Activated T-cell treated with anti-CD3 and anti-CD28 coated beads for 48 hours (primary cell): ENCODE measurements around the gene TMSB10.
"Not testable (repeated sequence)": the region's sequence is repeated elsewhere in the genome, so short reads cannot be mapped to it uniquely, and the experiment has no call there.

Source experiments
- DNase-seq: peaks from one replicate; pipeline ENCODE4 v3.0.0-alpha.2; 2020; ENCODE audit warnings: low read depth

Gene TMSB10

GRCh38 chr2:84905181-84906107 lies at the start of gene TMSB10:
TSS of gene TMSB10 (plus strand) at chr2:84905656.
- DNase-seq, result peak; percentile 85

DNA sequence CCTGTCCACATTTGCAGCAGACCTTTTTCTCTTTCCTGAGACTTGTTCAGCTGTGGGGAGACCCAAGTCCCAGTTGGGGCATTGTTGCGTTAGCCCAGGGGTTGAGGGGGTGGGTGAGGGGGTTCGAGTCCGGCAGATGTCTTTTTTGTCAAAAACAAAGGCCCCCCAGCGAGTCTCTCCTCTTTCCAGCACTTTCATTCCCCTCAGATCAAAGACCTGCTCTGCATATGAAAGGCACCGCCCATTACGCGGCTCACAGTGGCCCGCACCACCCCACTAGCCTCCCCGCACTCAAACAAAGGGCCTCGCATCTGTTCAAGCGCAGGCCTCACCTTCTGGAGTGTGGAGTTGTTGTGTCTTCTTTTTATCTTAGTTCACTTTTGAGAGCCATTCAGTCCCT lies 49.7 kb upstream of the TMSB10 start:
- no peak for DNase-seq

DNA sequence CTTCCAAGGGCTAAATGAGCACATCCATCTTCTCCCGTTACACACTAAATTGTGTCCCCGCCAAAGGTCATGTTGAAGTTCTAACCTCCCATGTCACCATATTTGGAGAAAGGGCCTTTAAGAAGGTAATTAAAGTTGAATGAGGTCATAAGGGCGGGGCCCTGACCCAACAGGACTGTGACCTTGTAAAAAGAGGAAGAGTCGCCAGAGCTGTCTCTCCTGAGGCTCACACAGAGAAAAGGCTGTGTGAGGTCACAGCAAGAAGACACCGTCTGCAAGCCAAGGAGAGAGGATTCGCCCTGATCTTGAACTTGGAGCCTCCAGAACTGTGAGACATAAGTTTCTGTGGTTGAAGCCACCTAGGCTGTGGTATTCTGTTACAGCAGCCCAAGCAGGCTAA lies 48.7 kb upstream of the TMSB10 start:
- no peak for DNase-seq

DNA sequence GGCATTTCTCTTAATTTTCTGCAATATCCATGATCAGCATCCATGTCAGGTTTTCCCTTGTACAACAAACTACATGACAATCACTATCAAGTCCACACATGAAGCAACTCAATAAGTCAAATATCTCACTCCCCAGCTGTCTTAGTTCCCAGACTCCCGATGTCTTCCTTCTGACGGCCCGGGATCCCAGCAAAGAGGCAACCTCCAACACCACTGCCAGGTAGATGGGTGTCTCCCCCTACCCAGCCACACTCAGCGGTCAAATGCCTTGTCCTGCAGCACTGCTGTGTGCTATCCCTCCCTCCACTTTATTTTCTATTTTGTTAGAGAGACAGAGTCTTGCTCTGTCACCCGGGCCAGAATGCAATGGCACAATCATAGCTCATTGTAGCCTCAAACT lies 47.9 kb upstream of the TMSB10 start:
- DNase-seq, result no peak

GRCh38 chr2:84858123-84858522 lies 47.3 kb upstream of the TMSB10 start:
- DNase-seq, result no peak

GRCh38 chr2:84858937-84859336 lies 46.5 kb upstream of the TMSB10 start:
- DNase-seq, result no peak

- no peak for DNase-seq
These were observed 43.9 kb upstream of the TMSB10 start for GRCh38 chr2:84861539-84861938.

GRCh38 chr2:84862006-84862405 lies 43.5 kb upstream of the TMSB10 start:
- DNase-seq, result no peak

DNA sequence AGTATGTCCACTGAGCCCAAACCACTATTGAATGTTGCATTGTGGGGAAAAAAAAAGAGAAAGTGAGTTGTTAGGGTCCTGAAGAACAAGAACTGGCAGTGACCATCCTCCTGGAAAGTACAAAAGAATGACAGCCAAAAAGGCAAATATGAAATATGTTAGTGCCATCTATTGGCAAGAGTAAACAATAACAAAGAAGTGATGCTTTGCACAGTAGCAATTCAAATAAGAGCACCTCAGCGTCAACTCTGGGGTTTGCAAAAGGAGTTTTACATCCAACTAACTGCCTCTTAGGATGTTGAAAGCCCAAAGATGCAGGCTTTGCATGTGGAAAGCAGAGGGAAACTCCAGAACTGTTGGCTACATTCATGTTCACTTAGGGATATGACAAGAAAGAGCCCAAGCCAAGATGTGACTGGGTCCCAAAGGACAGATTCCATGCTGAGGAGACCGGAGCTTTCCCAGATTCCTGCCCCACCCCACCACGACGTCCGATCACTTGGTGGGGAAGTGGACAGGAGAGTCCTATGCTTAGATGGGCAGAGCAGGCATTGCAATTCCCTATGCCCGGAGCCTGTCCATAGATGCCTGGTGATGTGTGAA lies 40.2 kb upstream of the TMSB10 start:
- no peak for DNase-seq

DNA sequence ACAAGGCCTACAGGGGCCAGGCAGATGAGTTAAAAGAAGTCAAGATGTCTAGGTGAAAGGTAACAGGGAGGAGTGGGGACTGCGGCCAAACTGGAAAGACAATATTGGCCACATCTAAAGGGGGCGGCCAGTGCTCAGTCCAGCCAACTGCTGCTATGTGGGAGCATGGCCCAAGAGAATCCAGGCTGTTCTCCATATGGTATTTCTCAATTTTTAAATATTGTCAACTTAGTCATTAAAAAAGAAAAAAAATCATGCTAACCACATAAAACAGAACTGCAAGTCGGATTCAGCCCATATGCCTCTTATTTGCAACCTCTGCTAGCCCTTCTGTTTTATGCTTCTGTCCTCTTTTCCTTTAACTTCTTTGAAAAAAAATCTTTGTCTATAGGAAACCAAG lies 39.3 kb upstream of the TMSB10 start:
- DNase-seq, result no peak

DNA sequence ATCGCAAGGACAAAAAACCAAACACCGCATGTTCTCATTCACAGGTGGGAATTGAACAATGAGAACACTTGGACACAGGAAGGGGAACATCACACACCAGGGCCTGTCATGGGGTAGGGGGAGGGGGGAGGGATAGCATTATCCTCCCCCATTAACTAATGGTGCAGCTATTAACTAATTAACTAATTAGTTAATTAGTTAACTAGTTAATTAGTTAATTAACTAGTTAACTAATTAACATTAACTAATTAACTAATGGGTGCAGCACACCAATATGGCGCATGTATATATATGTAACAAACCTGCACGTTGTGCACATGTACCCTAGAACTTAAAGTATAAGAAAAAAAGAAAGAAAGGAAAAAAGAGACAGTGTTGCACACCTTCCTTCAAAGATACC lies 37.1 kb upstream of the TMSB10 start:
- not testable (repeated sequence) for DNase-seq

- no peak for DNase-seq
These were observed 35.1 kb upstream of the TMSB10 start for GRCh38 chr2:84870306-84870705.

- DNase-seq, result not testable (repeated sequence)
These were observed 32.8 kb upstream of the TMSB10 start for GRCh38 chr2:84872691-84873090.

DNA sequence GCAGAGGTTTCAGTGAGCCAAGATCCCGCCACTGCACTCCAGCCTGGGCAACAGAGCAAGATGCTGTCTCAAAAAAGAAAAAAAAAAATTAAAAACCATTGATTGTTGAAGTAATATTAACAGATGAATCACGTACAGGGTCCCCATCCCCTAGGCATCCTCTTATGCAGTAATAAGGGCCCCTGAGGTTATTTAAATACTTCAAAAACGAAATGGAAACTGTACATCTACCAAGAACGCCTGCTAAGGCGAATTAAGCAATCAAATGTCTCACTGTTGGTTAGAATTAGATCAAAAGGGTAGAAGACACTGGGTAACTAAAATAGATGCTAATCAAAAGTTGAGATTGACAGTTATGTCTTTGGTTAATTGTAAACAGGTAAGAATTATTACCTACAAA lies 32.1 kb upstream of the TMSB10 start:
- no peak for DNase-seq

- DNase-seq, result no peak
These were observed 30.9 kb upstream of the TMSB10 start for GRCh38 chr2:84874381-84875212.

- DNase-seq, result no peak
These were observed 30.3 kb upstream of the TMSB10 start for GRCh38 chr2:84875213-84875560.

- not testable (repeated sequence) for DNase-seq
These were observed 29.8 kb upstream of the TMSB10 start for GRCh38 chr2:84875619-84876018.

DNA sequence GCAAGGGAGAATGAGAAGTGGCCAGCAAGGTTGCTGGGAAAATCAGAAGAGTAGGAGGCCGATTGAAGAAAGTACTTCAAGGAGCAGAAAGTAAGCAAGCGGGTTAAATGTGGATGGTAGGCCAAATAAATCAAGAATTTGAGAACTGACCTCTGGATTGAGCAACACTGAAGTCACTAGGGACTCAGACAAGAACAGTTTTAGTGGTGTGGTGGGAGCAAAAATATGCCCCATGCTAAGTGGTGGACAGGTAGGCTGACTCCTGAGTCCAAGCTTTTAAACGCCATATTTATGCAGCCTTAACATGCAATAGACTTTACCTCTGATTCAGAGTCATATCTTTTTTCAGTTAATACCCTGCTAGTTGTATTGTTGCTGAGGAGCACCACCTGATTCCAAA lies 29.1 kb upstream of the TMSB10 start:
- DNase-seq, result no peak

DNA sequence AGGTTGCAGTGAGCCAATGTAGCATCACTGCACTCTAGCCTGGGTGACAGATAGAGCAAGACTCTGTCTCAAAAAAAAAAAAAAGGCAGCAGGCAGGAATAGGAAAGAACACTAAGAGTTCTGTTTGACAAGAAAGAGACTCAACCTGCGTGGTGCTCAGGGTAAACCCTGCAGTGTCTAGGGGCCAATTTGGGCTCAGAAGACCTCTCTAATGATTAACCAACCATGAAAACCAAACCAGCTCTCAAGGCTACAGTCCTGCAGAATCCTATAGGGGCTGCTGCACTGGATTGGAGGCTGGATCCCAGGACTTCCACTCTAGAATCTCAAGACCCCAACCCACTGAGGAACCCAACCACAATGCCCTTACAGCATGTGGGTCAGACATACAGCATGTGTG lies 27.0 kb upstream of the TMSB10 start:
- DNase-seq, result no peak

GRCh38 chr2:84878896-84879583 lies 26.4 kb upstream of the TMSB10 start:
- no peak for DNase-seq

GRCh38 chr2:84879584-84880394 lies 25.7 kb upstream of the TMSB10 start:
- no peak for DNase-seq

- no peak for DNase-seq
These were observed 25.1 kb upstream of the TMSB10 start for GRCh38 chr2:84880395-84880644.
